Head of caudate nucleus (tissue), 42 donors: ENCODE data around the gene HIP1.
A peak's percentile ranks its signal among the peaks of the same experiment; 100 is the strongest.
"Not testable (repeated sequence)": the region's sequence is repeated elsewhere in the genome, so short reads cannot be mapped to it uniquely, and the experiment has no call there.

Source experiments
- DNase-seq, 42 donors: peaks; one replicate each; pipeline versions ENCODE4 v3.0.0 to v3.0.0-alpha.2; 2020 to 2021; ENCODE audit warnings: mixed read lengths in 7 of 42
- intact Hi-C: fragments of 100-400 bp; cut with DNase I; formaldehyde crosslinking; loops from one replicate; pipeline ENCODE4 v1.15.0; 2022

The HIP1 gene

DNA sequence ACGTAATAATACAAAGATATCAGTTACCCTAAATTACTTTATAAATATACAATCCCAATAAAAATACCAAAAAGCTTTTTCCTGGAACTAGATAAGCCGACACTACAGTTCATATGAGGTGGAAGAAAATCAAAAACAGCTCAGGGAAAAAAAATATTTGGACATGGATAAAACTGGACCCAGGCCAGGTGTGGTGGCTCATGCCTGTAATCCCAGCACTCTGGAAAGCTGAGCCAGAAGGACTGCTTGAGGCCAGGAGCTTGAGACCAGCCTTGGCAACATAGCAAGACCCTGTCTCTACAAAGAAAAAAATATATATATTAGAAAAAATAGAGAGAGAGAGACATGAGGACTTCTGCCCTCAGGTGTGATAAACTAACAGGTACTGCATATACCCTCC lies 219.9 kb downstream of the HIP1 start:
- DNase-seq, intact Hi-C loops: not testable (repeated sequence)

DNA sequence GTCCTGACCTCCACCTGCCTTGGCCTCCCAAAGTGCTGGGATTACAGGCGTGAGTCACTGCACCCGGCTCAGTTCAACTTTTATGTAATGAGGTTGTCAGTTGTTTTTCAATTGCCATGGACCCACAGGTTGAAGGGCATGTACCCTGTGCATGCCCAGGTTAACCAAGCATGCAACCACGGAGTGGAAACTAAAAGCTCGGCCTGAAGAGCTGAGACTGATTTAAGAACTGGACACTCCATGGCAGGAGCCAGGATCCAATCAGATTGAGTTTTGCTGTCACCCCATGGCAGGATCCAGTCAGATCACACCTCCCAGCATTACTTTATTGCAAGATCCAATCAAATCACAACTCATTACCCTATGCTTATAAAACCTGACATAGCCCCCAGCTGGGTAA lies 229.7 kb downstream of the HIP1 start:
- intact Hi-C loops, DNase-seq: not testable (repeated sequence)

DNA sequence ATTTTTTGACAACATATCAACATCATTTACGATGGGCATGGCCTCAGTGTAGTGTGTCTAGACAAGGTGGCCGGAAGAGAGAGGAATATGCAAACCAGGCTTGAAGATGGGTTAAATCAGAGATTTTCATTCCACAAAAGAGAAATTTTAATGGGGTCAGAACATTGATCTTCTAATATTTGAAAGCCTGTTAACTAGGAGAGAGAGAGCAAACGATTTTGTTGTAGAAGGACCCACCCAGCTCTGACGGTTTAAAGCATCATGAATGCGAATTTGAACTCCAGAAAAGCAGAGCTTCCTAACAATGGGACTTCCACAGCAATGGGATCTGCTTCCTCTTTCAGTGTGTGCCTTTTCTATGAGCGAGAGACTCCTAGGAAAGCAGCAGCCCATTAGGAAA lies 246.7 kb downstream of the HIP1 start, which contains the start of gene SPDYE5:
Gene SPDYE5 (plus strand): TSS at position 301 of the 400 bp plus-strand sequence. CDS start 1,728 bp downstream, outside the sequence.
- intact Hi-C loops: not testable (repeated sequence)

DNA sequence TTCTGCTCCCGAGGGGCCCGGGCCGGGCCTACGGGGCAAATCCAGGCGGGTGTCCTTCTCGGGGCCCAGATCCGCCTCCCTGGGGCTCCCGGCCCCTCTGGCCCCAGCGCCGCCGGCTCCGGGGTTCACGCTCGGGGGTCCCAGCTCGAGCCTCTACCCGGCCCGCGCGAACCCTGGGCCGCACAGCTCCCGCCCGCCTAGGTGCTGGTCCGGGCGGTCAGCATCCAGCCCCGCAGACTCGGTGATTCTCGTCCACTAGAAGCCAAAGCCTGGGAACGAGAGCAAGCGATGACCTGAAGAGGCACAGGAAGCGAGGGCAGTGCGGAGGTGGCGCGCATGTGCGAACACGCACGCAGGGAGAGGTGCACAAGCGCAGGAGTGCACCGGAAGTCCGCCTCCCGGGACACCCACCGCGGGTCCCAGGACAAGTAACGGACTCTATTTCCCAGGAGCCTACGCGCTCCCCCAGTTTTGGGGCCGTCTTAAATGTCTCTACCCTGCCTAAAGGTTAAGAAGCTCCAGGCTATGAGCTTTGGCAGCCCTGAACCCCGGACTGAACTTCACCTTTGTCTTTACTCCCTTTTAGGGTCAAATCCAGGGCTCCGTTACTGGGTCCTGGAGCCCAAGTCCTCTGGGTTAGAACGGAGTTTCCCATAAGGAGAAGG lies 252.6 kb downstream of the HIP1 start, which contains the start of gene POM121C:
Gene POM121C (minus strand): TSS at position 321 of the 665 bp plus-strand sequence. CDS start 44,803 bp downstream, outside the sequence.
- intact Hi-C loops: not testable (repeated sequence)
- peak; percentile 80 to 95 (median 91) for DNase-seq

More for the DNA sequence above, 246.7 kb downstream of the HIP1 start, which contains the start of gene SPDYE5:
- not testable (repeated sequence) for DNase-seq

DNA sequence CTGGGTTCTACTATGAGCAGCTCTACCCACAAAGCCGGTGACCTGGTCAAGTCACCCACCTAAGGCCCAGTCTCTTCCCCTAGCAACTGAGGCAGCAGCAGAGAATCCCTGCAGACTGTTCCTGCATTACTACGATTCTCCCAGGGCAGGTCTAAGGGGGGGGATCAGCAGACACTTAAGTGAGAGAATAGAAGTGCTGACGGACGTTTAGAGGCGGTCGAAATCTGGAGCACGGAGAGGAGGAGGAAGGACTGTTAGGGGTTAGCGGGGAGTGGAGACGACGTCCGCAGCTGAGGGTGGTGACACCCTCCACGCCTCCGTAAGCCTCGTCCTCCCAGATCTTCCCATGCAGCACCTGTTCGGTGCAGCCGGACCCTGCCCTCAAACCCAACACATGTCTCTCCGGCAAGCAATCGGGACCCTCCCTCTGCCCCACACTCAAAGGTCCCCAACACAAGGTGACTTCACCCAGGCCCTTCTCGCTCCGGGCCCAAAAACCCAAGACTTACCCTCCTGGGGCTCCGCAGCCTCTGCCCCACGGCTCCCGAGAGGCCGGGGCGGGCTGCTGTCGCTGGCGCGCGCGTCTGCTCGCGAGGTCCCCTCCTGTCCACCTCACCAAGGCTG lies 253.3 kb downstream of the HIP1 start:
- DNase-seq: peak in 5 of 42 donors; percentile 2 to 23 (median 9)
- intact Hi-C loops: not testable (repeated sequence)
